ENCODE results near the gene ZNF853. TPM values are rescaled to one million over a fixed set of nuclear protein-coding genes. Genes with fewer than 3 reads are reported as not detected.

The ZNF853 gene
- total and polyA plus RNA-seq, 2 of the 8 experiments (the other 6 are each of a cell fraction or from before 2014, with no cell fraction given) = 4.3 to 5.7 TPM

- Histone ChIP-seq H3K27ac (ENCODE audit: low read depth, low read length) (no peak overlapping the region), H2AK5ac (ENCODE audit: low read depth, low read length) (no peak overlapping the region), H3K79me2 (ENCODE audit: control insufficient read depth in 1 of 2, insufficient read depth in 2 of 2, low read length in 2 of 2) (no peaks in the 10 kb centered on the region), H3K14ac (ENCODE audit: insufficient read length) (no peak overlapping the region), H2BK20ac (ENCODE audit: low read length) (no peak overlapping the region), H4K5ac (ENCODE audit: insufficient read length, low read depth, low read length) (no peak overlapping the region), H3K4me3 (ENCODE audit: extremely low read depth in 1 of 4, insufficient read depth in 2 of 4, low read depth in 3 of 4, low read length in 4 of 4) (no peak overlapping the region), H3K23me2 (ENCODE audit: low read depth, low read length) (no peaks in the 10 kb centered on the region; the same call in 1 of the 2 replicates), H3K79me1 (ENCODE audit: low read depth, low read length) (peaks cover 5% of the 10 kb centered on the region; the same call in 1 of the 2 replicates), H3K56ac (replicated peaks; ENCODE audit: insufficient read length, low read depth, low read length) (no peak overlapping the region), H3K9me3 (ENCODE audit: insufficient read depth in 2 of 2, low read depth in 1 of 2, low read length in 1 of 2) (no peaks in the 10 kb centered on the region), H4K91ac (replicated peaks; ENCODE audit: insufficient read length, low read length) (no peak overlapping the region), H3K9ac (replicated peaks in 1 of 4; ENCODE audit: extremely low read depth in 1 of 4, low read depth in 3 of 4, low read length in 3 of 4) (no peak overlapping the region), H3K4ac (replicated peaks; ENCODE audit: insufficient read length, low read depth, low read length) (no peak overlapping the region), H3K18ac (ENCODE audit: extremely low read depth, low read length) (no peak overlapping the region), H4K20me1 (replicated peaks in 1 of 2; ENCODE audit: control insufficient read depth in 1 of 2, insufficient read depth in 2 of 2, low read length in 2 of 2) (peaks cover 0 to 7% of the 10 kb centered on the region in 2 experiments), H3K36me3 (ENCODE audit: control insufficient read depth in 2 of 4, insufficient read depth in 4 of 4, low read length in 3 of 4) (peaks cover 0 to 10% (median 3%) of the 10 kb centered on the region in 4 experiments; a peak in 4 of 8 replicates), H3K23ac (ENCODE audit: insufficient read length) (no peak overlapping the region), H3K27me3 (replicated peaks in 1 of 4; ENCODE audit: control insufficient read depth in 3 of 4, extremely low read depth in 1 of 4, insufficient read depth in 3 of 4, low read length in 3 of 4) (no peaks in the 10 kb centered on the region), H2BK120ac (replicated peaks; ENCODE audit: low read depth, low read length) (no peak overlapping the region), H2BK5ac (ENCODE audit: low read depth, low read length) (no peak overlapping the region), H4K8ac (ENCODE audit: extremely low read depth, insufficient read depth, low read length) (no peak overlapping the region), H3K4me1 (replicated peaks in 1 of 4; ENCODE audit: control insufficient read depth in 3 of 4, insufficient read depth in 4 of 4, low read length in 3 of 4) (peaks cover 0 to 7% (median under 1%) of the 10 kb centered on the region in 4 experiments; a peak in 3 of 7 replicates), H2BK15ac (ENCODE audit: low read length) (no peak overlapping the region), H2AFZ (ENCODE audit: low read length) (no peak overlapping the region), H2BK12ac (ENCODE audit: low read depth, low read length) (no peak overlapping the region), H3K4me2 (ENCODE audit: insufficient read depth in 1 of 2, low read depth in 2 of 2, low read length in 2 of 2) (no peak overlapping the region)
- no peak for FAIRE-seq
- no peak for TF ChIP-seq SRF (IDR thresholded peaks at IDR 0.05; ENCODE audit: low read depth, low read length)
- TF ChIP-seq PHF8 (conservative IDR thresholded peaks at IDR 0.05; ENCODE audit: low read depth, low read length) = no peak
- ChIA-PET CTCF (ENCODE audit: partially characterized antibody) (interaction anchor here (0.6 to 1.4 kb wide), 3 partner anchors 9 to 275 kb away, joined by 3 to 4 read pairs (median 3); no protein-coding TSS in a partner anchor), POLR2A (ENCODE audit: partially characterized antibody) (interaction anchor here (1.5 kb wide), 1 partner anchor 88 kb away, joined by 4 read pairs; no protein-coding TSS in a partner anchor)
- 88% methylated on average over 15 of the region's 15 CpGs; no CpG with 5 or more reads in 1 of the 2 experiments for WGBS, 2 experiments (ENCODE audit: extremely low coverage in 1 of 2, insufficient coverage in 1 of 2, insufficient read length in 1 of 2, insufficient replicate concordance in 2 of 2, low coverage in 1 of 2, low lambda C conversion rate in 2 of 2, missing lambda C conversion rate in 1 of 2)
- no peak for DNase-seq (ENCODE audit: low read depth in 1 of 2, low spot score in 2 of 2)
These were observed 26.1 kb downstream of the ZNF853 start for GRCh38 chr7:6641305-6642035.
